Left kidney (tissue), 2 donors: ENCODE data around the gene CDH18. TPM values are rescaled to one million over a fixed set of nuclear protein-coding genes. Genes with fewer than 3 reads are reported as not detected.

ENCODE experiments used
- DNase-seq: peaks from one replicate; pipeline ENCODE4 v3.0.0-alpha.2; 2013
- polyA plus RNA-seq: library from polyadenylated mRNA; unstranded; fragments of 120-200 nt; gene quantifications from one replicate; pipeline ENCODE4 v1.2.1, GENCODE V29; 2013; ENCODE audit not compliant: insufficient read length

The CDH18 gene
- polyA plus RNA-seq, 1 donor = 2.0 TPM

DNA sequence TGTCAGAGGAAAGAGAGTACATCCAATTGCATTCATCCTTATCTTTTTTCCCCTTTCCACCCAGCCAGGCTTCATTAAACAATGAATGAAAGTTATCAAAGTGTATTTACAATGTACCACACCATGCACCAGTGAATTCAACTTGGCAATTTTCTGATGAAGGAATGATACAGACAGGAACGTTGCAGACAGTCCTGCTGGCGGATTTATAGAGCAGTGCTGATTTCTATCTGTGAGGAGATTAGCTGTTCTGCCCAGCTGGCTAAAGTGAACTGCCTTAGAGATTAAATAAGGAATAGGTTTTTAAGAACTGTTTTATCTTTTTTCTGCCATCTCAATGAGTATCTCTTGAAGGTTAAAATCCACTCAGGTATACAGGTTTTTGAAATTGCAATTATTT lies 403.9 kb downstream of the CDH18 start:
- no peak for DNase-seq

DNA sequence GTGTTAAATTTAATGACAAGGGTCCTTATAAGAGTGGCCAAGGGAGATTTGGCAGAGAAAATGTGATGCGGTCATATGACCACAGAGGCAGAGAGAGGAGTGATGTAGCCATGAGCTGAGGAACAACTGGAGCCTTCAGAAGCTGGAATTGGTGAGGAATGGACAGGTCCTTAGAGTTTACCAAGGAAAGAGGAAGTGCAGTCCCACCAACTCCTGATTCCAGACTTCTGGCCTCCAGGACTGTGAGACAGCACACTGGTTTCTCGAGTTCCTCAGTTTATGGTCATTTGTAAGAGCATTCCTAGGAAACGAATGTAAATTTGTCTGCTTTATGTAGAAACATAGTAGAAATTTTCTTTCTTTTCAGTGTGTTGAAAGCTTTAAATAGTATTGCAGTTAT lies 410.1 kb downstream of the CDH18 start:
- no peak for DNase-seq

DNA sequence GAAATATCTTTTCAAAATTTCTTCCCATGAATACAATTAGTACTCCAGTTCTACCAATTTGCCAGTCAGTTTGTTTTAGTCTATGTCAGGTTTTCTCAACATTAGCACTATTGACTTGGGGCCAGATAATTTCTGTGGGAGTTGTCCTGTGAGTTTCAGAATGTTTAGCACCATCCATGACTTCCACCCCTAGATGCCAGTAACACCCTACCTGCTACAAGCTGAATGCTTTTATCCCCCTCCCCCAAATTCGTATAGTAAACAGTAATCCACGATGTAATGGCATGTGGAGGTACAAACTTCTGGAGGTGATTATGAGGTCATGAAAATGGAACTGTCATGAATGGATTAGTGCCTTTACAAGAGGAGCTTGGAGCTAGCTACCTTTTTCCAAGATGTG lies 420.0 kb downstream of the CDH18 start:
- DNase-seq = no peak

DNA sequence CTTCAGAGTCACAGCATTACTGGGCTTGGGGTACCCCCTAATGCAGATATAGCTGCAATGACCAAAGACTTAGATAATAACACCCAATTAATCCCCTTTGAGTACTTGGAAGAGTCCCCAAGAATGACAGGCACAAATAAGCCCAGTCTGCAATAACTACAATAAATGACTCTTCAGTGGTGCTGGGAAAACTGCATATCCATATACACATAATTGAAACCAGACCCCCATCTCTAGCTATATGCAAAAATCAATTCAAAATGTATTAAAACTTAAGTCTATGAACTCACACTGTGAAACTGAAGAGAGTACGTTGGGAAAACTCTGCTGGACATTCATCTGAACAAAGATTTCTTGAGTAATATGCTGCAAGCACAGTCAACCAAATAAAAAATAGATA lies 422.5 kb downstream of the CDH18 start:
- no peak for DNase-seq

DNA sequence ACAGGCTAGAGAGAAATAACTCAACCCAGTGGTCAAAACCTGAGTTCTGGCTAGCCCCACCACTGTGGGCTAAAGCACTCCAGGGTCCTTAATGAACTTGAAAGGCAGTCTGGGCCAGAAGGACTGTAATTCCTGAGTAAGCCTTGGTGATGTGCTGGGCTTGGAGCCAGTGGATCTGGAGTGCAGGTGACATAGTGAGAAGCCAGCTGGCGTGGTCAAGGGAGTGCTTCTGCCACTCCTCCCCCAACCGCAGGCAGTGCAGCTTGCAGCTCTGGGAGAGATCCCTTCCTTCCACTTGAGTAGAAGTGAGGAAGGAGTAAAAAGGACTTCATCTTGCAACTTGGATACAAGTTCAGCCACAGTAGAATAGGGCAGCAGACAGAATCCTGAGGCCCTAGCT lies 424.0 kb downstream of the CDH18 start:
- no peak for DNase-seq

DNA sequence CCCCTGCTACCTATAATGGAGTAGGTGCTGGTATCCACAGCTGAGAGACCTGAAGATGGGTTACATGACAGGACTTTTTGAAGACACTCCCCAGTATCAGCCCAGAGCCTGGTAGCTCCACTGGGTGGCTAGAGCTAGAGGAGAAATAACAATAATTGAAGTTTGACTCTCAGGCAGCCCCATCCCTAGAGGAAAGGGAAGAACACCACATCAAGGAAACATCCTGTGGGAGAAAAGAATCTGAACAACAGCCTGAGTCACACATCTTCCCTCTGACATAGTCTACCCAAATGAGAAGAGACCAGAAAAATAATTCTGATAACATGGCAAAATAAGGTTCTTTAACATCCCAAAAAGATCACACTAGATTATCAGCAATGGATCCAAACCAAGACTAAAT lies 432.1 kb downstream of the CDH18 start:
- DNase-seq = no peak

DNA sequence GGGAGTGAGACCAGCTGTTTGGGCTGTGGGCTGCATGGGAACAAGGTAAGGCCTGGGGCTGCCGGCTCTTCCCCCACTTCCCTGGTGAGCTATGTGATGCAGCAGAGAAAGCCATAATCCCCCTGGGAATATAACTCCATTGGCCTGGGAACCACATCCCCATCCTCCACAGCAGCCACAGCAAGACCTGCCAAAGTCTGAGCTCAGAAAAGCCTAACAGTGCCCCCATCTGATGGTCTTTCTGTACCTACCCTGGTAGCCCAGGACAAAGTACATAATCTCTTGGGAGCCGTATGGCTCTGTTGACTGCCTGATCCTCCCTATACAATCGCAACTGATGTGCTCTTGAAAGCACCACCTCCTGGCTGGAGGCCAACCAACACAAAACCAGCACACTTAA lies 432.6 kb downstream of the CDH18 start:
- no peak for DNase-seq

DNA sequence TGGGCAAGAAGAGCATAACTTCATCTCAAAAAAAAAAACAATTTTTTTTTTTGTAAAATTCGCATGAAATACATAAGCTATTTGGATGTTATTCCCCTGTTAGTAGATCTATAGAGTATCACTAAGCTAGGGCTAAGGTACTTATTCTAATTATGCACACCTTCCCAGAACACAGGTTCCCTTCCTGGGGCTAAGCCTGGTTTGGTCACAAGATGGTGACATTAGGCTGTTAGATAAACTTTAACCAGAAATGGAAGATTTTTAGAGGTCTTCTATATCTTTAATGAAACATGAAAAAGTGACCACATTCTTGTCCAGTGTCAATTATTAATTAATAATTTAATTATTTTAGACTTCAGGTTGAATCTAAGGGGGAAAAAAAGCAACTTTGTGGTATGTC lies 433.5 kb downstream of the CDH18 start:
- no peak for DNase-seq

DNA sequence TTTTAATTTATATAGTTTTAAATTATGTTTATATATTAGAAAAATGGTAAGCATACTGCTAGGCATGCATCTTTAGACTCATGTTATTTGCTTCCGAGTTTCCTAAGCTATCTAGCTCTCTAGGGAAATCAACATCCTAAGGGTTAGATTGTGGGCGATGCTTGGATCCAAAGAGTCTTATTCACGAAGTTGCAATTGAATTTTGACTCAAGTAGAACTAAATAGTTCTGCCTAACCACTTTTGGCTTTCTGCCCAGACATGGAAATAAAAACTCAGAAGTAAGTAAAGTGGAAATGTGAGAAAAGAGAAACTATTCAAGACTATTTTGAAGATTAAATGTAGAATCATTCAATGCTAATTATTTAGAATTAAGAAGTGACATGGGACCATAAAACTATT lies 440.4 kb downstream of the CDH18 start:
- peak; percentile 27 for DNase-seq

DNA sequence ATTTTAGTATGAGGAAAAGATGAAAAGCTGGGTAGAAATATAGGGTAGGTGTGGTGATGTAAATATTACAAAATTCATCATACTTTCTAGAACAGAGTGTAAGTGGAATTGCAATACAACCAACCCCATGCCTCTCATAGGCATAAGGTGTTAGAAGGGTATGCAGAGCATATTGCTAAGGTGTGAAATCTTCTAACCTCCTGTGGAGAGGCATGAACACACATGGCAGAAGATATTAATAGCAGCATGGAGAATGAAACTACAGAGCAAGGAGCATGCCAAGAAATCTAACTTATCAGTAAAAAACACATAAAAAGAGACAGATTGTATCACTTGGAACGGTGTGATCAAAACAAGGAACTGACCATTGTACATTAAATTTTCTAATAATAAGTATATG lies 441.5 kb downstream of the CDH18 start:
- no peak for DNase-seq

DNA sequence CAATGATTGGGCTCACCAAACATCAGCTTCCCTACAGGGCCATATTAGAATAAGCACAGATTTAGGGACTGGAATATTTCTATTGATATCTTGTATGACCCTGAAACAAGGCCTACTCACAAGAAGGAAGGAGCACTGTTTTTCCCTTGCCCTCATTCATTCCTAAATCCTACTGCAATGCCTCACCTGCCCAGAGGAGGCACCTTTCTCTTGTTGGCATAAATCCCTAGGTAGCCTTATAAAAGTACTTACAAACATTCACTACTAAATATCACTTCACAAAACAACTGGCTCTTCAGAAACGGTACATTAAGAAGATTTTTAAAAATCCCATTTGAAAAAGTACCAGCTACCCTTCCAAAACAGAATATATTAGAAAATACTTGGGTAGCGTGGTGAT lies 449.4 kb downstream of the CDH18 start:
- no peak for DNase-seq

DNA sequence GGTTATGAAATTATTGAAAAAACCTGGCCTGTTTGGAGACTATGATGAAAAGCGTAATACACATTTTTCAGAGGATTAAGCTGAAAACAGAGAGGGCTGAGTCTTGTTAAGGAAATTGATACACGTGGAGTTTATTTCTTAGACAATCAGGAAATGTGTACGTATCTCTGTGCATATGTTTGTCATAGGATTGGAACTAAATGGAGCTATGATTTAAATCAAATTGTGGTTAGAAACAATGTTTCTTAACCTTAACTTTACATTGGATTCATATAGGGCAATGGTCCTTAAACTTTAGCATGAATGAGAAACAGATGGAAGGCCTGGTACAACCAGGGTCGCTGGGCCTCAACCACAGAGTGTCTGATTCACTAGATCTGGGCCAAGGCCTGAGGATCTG lies 451.6 kb downstream of the CDH18 start:
- DNase-seq = no peak

DNA sequence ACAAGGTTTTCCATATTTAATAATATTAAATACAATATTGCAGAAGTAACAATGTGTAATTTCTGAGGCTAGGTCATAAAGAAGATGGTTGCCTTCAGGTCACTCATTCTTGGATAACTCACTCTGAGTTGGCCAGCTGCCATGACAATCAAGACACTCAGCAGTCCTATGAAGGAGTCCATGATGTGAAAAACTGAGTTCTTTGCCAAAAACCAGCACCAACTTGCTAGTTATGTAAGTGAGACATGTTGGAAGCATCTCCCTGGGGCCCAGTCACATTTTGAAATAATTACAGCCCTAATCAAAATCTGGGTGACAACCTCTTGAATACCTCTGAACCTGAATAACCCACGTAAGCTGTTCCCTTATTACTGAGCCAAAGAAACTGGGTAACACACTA lies 453.2 kb downstream of the CDH18 start:
- no peak for DNase-seq

DNA sequence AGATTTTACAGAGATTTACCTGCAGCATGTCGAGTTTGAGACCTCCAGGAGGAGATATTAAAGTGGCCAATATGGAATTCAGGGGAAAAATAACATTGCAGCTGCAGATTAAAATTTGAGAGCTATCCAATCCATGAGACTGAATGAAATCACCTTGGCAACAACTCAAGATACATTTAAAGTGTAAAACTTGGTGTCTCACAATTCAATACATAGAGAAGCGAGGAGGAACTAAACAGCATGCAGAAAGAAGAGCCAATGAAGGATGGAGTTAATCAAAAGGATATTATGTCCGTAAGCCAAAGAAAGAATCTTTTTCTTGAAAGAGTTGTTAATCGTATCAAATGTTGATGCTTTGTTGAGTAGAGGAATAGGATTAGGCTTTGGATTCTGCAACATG lies 455.1 kb downstream of the CDH18 start:
- no peak for DNase-seq

DNA sequence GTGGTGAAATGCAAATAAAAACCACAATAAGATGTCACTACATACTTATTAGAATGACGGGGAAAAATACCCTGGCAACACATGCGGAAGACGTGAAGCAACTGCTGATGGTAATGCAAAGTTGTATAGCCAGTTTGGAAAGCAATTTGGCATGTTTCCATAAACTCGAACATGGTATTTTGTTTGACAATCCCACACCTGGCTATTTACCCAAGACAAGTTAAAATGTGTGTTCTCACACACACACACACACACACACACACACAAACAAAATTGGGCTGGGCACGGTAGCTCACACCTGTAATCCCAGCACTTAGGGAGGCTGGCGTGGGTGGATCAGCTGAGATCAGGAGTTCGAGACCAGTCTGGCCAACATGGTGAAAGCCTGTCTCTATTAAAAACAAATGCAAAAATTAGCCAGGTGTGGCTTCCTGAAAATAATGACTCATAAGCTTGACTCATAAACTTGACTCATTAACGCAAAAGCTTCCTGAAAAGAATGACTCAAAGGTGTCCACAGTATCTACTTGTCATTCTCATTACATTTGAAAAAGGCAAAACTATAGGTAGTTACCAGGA lies 456.5 kb downstream of the CDH18 start:
- no peak for DNase-seq

DNA sequence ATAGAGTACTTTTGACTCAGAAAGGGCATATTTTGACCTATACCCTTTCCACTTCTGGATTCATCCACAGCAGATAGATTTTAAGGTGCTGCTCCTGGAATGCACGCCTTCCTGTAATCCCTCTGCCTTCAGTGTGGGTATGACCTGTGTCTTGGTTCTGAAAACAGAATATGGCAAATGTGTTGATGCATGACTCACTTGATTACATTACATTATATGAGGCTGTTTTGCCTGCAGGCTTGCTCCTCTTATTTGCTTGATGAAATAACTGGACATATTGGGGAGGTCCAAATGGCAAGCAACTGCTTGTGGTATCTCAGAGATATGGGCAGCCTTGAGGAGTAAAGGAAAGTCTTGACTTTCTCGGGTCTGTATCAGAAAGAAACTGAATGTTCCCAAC lies 468.6 kb downstream of the CDH18 start:
- DNase-seq = no peak

DNA sequence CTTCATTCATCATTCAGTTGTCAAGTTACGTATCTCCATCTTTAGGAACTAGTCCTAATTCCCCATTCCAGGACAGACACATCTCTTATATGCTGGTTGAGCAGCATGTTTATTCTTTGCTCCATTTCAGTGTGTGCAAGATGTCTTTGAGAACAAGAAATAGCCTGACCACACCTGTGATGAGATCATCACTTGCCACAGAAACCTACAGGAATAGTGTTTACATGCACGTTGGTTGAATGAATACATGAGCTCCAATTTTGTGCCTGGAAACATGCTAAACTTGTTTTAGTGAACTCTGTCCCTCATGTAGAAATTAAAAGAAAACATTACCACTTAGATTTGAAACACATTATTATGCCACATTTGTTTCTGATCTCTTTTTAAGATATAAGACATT lies 489.1 kb downstream of the CDH18 start:
- DNase-seq = no peak

DNA sequence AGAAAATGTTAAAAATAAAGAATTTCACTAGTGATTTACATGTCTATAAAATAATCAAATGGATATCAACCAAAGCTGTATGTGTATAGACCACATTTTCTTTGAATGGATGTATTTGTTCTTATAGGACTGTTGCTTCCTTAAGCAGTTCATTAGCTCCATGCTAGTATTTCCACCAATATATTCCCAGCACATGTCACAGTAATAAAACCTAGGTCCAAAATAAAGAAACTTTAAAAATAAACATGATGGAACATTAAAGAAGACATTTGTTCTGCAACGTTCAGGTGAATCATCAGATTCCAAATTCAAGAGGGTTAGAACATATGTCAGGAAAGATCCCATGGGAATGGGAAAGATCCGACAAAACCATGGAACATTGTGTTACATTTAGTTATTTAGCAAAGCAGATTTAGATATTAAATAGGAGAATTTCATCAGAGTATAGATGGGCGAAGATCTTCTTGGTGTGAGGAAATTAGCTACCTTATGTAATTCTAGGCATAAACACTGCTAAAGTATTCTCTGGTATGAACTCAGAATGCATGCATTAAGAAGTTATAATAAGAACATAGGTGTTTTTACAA lies 490.7 kb downstream of the CDH18 start:
- DNase-seq = no peak

DNA sequence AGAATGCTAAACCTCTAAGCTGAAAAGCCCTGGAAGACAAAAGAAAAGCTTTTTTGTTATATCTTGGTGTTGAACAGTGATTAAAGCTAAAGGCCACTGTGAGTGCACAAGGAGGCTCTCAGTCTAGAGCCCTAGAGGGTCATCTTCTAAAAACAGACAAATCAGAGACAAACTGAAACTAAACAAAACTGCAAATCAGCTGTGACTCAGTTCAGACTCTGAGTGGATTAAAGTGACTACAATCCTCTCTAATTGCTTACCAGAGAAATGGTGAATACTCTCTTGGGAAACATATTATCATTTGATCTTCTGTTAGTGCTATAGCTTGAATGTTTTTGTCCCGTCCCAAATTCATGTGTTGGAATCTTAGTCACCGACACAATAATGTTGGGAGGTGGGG lies 491.9 kb downstream of the CDH18 start:
- DNase-seq = no peak

DNA sequence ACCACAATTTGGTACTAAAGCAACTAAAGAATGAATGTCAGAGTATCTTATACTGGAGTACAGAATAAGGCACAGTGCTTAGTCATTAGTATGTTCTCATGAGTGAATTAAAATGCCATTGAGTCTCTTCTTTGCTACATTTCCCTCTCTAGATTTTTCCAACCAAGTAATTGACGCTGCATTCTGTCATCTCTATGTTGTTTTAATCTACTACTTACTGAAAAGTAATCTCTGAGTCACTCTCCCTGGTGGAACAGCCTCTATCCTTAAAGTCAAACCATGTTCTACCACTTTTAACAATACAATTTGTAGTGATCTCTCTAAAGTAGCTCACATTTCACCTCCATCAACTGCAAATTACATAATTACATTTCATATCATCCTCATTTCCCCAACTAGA lies 495.1 kb downstream of the CDH18 start:
- DNase-seq = no peak

DNA sequence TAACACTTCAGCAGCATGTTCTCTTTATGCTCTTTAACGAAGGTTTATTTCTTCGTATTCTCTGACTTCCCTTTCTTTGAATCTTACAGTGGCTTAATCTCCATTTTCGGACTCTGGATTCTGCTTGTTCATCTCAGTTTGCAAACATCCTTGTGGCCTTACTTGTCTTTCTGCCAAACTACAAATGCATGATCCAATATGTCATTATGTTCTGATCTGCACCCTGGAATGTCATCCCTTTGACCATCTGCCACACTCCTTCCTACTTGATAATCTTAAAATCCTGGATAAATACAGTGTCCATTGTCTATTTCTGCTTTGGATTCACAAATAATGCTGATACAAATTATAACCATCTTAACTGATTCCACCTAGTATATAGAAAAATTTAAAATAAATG lies 499.2 kb downstream of the CDH18 start:
- no peak for DNase-seq

DNA sequence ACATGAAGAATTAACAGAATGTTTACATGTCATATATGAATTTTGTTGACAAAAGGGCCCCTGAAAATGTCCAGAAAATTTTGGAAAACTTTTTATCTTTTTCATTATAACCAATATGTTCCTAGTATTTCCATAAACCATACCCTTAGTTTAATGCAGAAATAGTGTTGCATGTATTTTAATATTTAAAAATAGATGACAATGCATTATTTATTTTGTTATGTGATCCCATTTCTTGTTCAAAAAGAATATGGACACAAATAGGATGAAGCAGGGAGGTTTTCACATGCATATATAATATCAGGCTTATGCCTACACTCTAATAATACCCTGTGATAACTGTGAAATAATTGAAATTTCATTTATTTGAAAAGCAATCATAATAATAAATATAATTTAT lies 500.5 kb downstream of the CDH18 start:
- DNase-seq = no peak

DNA sequence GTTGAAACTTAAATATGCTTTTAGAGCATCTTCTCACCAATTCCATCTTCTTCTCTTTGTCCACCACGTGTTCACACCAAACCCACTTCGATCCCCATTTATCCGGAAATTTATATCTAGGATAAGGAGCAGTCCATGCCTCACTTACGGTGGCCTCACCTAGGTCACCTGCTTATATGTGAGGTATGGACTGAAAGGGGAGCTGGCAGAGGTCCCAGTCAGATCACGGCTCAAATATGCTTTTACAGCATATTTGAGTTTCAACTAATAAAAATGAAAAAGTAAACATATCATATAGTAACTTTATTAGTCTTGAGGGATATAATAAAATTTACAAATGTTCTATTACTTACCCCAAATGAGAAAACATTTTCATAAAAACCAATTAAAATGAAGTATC lies 508.4 kb downstream of the CDH18 start:
- DNase-seq = no peak

DNA sequence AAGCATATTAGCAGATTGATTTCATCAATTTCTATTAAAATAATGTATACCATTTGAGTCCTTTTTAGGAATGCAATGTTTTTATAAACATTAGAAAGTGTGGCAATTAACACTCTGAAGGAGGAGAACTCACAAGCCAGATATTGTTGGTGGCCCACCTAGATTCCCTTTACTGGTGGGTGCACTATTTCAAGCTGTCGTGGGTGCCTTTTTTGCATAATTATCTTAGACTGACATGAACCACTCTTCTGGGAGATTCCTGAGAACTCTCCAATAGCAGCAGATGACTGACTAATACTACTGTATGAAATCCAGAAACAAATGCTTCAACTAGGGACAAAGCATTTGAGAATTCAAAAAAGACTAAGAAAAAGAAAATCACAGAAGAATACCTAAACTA lies 526.0 kb downstream of the CDH18 start:
- no peak for DNase-seq

DNA sequence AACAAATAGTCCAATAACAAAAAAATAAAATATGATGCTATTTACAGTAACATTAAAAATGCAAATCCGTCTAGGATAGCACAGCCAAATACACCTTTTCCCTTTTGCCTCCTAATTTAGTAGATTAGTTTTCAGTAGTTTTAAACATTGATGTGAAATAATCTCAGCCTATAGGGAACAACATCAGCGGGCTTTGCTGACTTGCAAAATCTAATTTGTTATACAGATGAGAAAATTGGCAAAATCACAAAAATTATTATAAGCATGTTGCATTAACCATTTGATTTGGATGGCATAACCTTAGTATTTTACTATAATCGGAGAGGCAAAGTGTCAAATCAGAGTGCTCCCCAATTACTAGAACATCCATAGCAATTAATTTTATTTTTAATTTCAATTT lies 563.5 kb downstream of the CDH18 start:
- no peak for DNase-seq
